Natural killer cell (primary cell): Measurements from ENCODE around the gene SYNGR1. TPM values are rescaled to one million over a fixed set of nuclear protein-coding genes. Genes with fewer than 3 reads are reported as not detected.

ENCODE experiments used
- ATAC-seq, 3 donors: fragments of 150-1000 bp in 2 of 3; fragments of 200-7000 bp in 1 of 3; cut with Tn5 transposase; 1 replicate in 1 of 3; 2 replicates in 2 of 3; pipeline ENCODE4 v1.10.0; 2021; ENCODE audit warnings: mild to moderate bottlenecking in 2 of 3, moderate library complexity in 2 of 3
- DNase-seq, 2 donors: peaks; one replicate each; pipeline versions ENCODE4 v3.0.0 to v3.0.0-alpha.2; 2013 to 2021; ENCODE audit warnings: mixed read lengths in 1 of 2
- H3K27ac ChIP-seq: one replicate; pipeline ENCODE4 v1.5.1; 2013; ENCODE audit warnings: mild to moderate bottlenecking, low read length
- H3K27me3 ChIP-seq: one replicate; pipeline ENCODE4 v1.6.1; 2013; ENCODE audit warnings: low read length; ENCODE audit not compliant: control insufficient read depth, insufficient read depth
- H3K36me3 ChIP-seq: one replicate; pipeline ENCODE4 v1.6.1; 2013; ENCODE audit warnings: low read length; ENCODE audit not compliant: control insufficient read depth, insufficient read depth
- H3K4me1 ChIP-seq: one replicate; pipeline ENCODE4 v1.6.1; 2013; ENCODE audit warnings: low read length; ENCODE audit not compliant: control insufficient read depth, insufficient read depth
- H3K4me3 ChIP-seq: one replicate; pipeline ENCODE4 v1.5.1; 2013; ENCODE audit warnings: low read length
- H3K9me3 ChIP-seq: one replicate; pipeline ENCODE4 v1.6.1; 2013; ENCODE audit warnings: low read length; ENCODE audit not compliant: control insufficient read depth, insufficient read depth
- H3K27ac Mint-ChIP-seq, 2 donors: one replicate each; pipeline ENCODE4 v1.8.0; 2022; ENCODE audit warnings: mild to moderate bottlenecking in 2 of 2, mixed read lengths in 2 of 2, moderate library complexity in 1 of 2
- H3K27me3 Mint-ChIP-seq, 2 donors: one replicate each; pipeline ENCODE4 v1.8.0; 2022; ENCODE audit warnings: low read depth in 2 of 2, mixed read lengths in 2 of 2
- H3K36me3 Mint-ChIP-seq: one replicate; pipeline ENCODE4 v1.8.0; 2022; ENCODE audit warnings: mixed read lengths
- H3K4me1 Mint-ChIP-seq, 2 donors: one replicate each; pipeline ENCODE4 v1.8.0; 2022; ENCODE audit warnings: mixed read lengths in 2 of 2
- H3K4me3 Mint-ChIP-seq: one replicate; pipeline ENCODE4 v1.8.0; 2022; ENCODE audit warnings: mild to moderate bottlenecking, moderate library complexity, mixed read lengths
- H3K9me3 Mint-ChIP-seq, 2 donors: one replicate each; pipeline ENCODE4 v1.8.0; 2022; ENCODE audit warnings: mixed read lengths in 2 of 2
- CTCF ChIP-seq: fragments of 200-600 bp; IDR thresholded peaks from one replicate; pipeline ENCODE4 v1.8.0; 2022; ENCODE audit warnings: antibody characterized with exemption
- WGBS: methylation state at CpG from one replicate; pipeline ENCODE4 v1.1.7; 2013; ENCODE audit warnings: missing lambda C conversion rate; ENCODE audit not compliant: insufficient coverage; 5-methylcytosine and 5-hydroxymethylcytosine counted together
- intact Hi-C: fragments of 100-400 bp; cut with micrococcal nuclease; formaldehyde crosslinking; loops from one replicate; pipeline ENCODE4 v1.14.2; 2022
- total RNA-seq, 4 donors: library from RNA; stranded (reverse); fragments of 120-200 nt in 1 of 4; gene quantifications; one replicate each; pipeline versions ENCODE4 v1.2.3 to v1.2.4, GENCODE V29; 2013 to 2022

The SYNGR1 gene
- total RNA-seq, 3 donors from 2014 or later (not counting 1 experiment from before 2014, with no cell fraction given): 30.3 to 35.7 (median 31.3) TPM

DNA sequence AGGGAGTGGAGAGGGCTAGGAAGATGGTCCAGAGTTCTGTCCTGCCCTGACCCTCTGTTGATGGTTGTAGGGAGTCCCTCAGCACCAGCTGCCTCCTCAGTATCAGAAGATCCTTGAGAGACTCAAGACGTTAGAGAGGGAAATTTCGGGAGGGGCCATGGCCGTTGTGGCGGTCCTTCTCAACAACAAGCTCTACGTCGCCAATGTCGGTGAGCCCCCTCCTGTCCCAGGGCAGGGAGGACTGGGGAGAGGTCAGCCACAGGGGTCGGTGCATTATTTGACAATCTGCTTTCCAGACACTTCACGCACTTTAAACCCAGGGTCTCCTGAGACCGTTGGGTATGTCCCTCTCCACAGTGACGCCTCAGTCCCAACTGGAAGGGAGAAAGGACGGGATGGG lies 67.8 kb downstream of the SYNGR1 start:
- intact Hi-C loops: no loop called here
- 96% methylated on average over 12 of the region's 12 CpGs for WGBS

DNA sequence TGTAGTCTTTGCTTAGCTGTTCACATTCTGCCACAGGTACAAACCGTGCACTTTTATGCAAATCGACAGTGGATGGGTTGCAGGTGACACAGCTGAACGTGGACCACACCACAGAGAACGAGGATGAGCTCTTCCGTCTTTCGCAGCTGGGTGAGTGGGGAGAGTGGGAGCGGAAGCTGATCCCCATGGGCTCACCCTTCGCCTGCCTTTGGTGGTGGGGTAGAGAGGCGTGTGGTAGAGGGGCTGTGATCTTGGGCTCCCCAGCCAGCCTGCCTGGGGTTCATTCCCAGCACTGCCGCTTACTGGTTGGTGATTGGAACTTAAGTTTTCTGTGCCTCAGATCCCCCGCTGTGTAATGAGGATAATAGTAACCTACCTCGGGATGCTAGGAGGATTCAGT lies 68.9 kb downstream of the SYNGR1 start:
- Histone ChIP-seq H3K27ac (no peak overlapping the region), H3K36me3 (peaks cover 69% of the 10 kb centered on the region), H3K9me3 (no peaks in the 10 kb centered on the region), H3K4me3 (no peak overlapping the region), H3K27me3 (no peaks in the 10 kb centered on the region), H3K4me1 (peaks cover 8% of the 10 kb centered on the region)
- no peak for TF ChIP-seq CTCF
- Mint-ChIP-seq H3K4me3 (no peak overlapping the region), H3K27ac (no peak overlapping the region), H3K27me3 (no peaks in the 10 kb centered on the region), H3K4me1 (peaks cover 0 to 6% of the 10 kb centered on the region in 2 donors), H3K9me3 (no peaks in the 10 kb centered on the region), H3K36me3 (no peaks in the 10 kb centered on the region)
- DNase-seq (no peak), ATAC-seq (no peak)
- intact Hi-C loops: no loop called here
- 97% methylated on average over 12 of the region's 12 CpGs for WGBS

More for the DNA sequence above, 67.8 kb downstream of the SYNGR1 start:
- Histone ChIP-seq H3K4me3 (no peak overlapping the region), H3K9me3 (no peaks in the 10 kb centered on the region), H3K27ac (no peak overlapping the region), H3K4me1 (peaks cover 17% of the 10 kb centered on the region), H3K27me3 (no peaks in the 10 kb centered on the region), H3K36me3 (peaks cover 68% of the 10 kb centered on the region)
- no peak for DNase-seq
- H3K4me3 Mint-ChIP-seq: no peak overlapping the region
- H3K27me3 Mint-ChIP-seq: no peaks in the 10 kb centered on the region
- ATAC-seq: no peak
- no peak overlapping the region for H3K27ac Mint-ChIP-seq
- H3K4me1 Mint-ChIP-seq: peaks cover 0 to 7% of the 10 kb centered on the region in 2 donors
- H3K9me3 Mint-ChIP-seq: no peaks in the 10 kb centered on the region
- H3K36me3 Mint-ChIP-seq: no peaks in the 10 kb centered on the region
- no peak for TF ChIP-seq CTCF

DNA sequence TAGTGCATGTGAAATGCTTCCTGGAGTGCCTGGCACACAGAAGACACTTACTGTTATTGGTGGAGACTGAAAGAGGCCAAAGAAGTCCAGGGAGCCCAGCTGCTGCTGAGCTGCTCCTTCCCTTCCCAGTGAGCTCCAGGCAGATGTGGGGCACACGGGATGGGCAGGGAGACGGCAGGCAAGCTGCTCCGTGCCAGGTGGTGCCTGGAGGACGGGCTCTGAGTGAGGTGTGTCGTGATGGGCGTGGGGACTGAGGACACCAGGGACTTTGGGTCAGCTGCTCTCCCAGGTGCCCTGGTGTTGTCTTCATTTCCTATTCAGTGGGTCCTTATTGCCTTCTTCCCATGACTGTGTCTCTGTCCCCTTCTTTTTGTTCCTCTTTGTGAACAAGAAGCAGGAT lies 69.3 kb downstream of the SYNGR1 start:
- no peak overlapping the region for H3K27ac Mint-ChIP-seq
- peaks cover 72% of the 10 kb centered on the region for H3K36me3 ChIP-seq
- 94% methylated on average over 6 of the region's 6 CpGs for WGBS
- H3K4me1 ChIP-seq: peaks cover 4% of the 10 kb centered on the region
- no peak for TF ChIP-seq CTCF
- H3K9me3 Mint-ChIP-seq: no peaks in the 10 kb centered on the region
- peaks cover 0 to 2% of the 10 kb centered on the region in 2 donors for H3K4me1 Mint-ChIP-seq
- H3K27me3 ChIP-seq: no peaks in the 10 kb centered on the region
- H3K4me3 Mint-ChIP-seq: no peak overlapping the region
- ATAC-seq (no peak), DNase-seq (no peak)
- H3K9me3 ChIP-seq: no peaks in the 10 kb centered on the region
- intact Hi-C loops: no loop called here
- H3K4me3 ChIP-seq: no peak overlapping the region
- no peak overlapping the region for H3K27ac ChIP-seq
- no peaks in the 10 kb centered on the region for H3K27me3 Mint-ChIP-seq
- H3K36me3 Mint-ChIP-seq: no peaks in the 10 kb centered on the region

DNA sequence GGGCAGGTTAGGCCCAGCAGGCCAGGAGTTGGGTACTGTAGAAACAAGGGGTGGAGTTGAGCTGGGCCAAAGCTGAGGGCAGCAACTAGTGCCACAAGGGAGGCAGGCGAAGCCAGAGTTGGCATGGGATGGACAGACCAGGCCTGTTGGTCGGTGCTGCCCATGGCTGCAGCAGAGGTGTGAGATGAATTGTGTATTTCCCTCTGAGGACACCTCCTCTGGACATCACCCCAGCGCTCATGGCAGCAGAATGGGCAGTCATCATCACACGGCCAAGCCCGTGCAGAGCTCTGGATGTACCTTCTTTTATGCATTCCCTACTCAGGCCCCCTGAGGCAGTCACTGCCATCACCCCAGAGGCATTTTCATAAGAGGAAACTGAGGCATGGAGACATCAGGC lies 70.1 kb downstream of the SYNGR1 start:
- Histone ChIP-seq H3K4me1 (no peaks in the 10 kb centered on the region), H3K4me3 (no peak overlapping the region), H3K9me3 (no peaks in the 10 kb centered on the region), H3K27ac (no peak overlapping the region), H3K27me3 (no peaks in the 10 kb centered on the region), H3K36me3 (peaks cover 76% of the 10 kb centered on the region)
- intact Hi-C loops: no loop called here
- ATAC-seq: no peak
- Mint-ChIP-seq H3K36me3 (no peaks in the 10 kb centered on the region), H3K4me3 (no peak overlapping the region), H3K9me3 (no peaks in the 10 kb centered on the region), H3K27me3 (no peaks in the 10 kb centered on the region), H3K4me1 (no peaks in the 10 kb centered on the region), H3K27ac (no peak overlapping the region)
- no peak for DNase-seq
- no peak for TF ChIP-seq CTCF
- 97% methylated on average over 5 of the region's 5 CpGs for WGBS
